ENCODE measurements around the gene GRK5. TPM values are rescaled to one million over a fixed set of nuclear protein-coding genes. Genes with fewer than 3 reads are reported as not detected.
"Not testable (repeated sequence)": the region's sequence is repeated elsewhere in the genome, so short reads cannot be mapped to it uniquely, and the experiment has no call there.

Gene GRK5
- total RNA-seq, 1 experiment from 2014 or later: 2.9 TPM

GRCh38 chr10:119222537-119222936 is 15.2 kb downstream of the GRK5 start:
- DNase-seq (ENCODE audit: low read depth): no peak

DNA sequence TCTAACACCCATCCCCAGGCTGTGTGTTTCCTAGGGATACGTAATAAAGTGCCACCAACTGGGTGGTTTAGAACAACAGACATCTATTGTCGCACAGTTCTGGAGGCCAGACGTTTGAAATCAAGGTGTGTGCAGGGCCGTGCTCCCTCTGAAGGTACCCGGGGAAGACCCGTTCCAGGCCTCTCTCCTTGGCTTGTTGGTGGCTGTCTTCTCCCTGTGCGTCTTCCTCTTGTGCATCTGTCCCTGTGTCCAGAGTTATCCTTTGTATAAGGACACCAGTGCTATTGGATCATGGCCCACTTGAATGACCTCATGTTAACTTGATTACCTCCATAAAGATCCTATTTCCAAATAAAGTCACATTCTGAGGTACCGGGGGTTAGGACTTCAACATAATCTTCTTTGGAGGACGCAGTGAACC is 15.6 kb downstream of the GRK5 start:
- no peak for DNase-seq (ENCODE audit: low read depth)

GRCh38 chr10:119225083-119225658 is 17.8 kb downstream of the GRK5 start:
- no peak for DNase-seq (ENCODE audit: low read depth)

DNA sequence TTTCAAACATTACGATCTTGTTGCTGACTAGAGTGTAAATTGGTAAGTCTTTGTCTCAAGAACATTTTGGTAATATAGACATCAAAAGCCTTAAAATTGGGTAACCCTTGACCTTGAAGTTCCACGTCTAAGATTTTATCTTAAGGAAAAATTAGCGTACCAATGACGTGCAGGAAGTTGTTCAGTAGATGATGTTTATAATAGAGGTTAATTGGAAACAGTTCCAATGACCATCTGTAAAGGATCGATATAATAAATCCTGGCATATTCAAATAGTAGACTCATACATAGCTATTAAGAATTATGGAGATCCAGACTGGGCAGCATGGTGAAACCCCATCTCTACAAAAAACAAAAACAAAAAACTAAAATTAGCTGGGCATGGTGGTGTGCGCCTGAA is 20.5 kb downstream of the GRK5 start:
- DNase-seq (ENCODE audit: low read depth): no peak

DNA sequence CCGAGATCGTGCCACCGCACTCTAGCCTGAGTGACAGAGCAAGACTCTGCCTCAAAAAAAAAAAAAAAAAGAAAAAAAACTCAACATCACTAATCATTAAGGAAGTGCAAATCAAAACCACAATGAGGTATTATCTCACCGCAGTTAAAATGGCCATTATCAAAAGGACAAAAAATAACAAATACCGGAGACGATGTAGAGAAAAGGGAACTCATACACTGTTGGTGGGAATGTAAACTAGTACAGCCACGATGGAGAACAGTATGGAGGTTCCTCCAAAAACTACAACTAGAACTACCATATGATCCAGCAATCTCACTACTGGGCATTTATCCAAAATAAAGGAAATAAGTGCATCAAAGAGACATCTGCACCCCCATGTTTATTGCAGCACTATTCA is 24.3 kb downstream of the GRK5 start:
- DNase-seq (ENCODE audit: low read depth): no peak

- DNase-seq (ENCODE audit: low read depth): not testable (repeated sequence)
Observed at GRCh38 chr10:119232439-119232838, 25.1 kb downstream of the GRK5 start.

DNA sequence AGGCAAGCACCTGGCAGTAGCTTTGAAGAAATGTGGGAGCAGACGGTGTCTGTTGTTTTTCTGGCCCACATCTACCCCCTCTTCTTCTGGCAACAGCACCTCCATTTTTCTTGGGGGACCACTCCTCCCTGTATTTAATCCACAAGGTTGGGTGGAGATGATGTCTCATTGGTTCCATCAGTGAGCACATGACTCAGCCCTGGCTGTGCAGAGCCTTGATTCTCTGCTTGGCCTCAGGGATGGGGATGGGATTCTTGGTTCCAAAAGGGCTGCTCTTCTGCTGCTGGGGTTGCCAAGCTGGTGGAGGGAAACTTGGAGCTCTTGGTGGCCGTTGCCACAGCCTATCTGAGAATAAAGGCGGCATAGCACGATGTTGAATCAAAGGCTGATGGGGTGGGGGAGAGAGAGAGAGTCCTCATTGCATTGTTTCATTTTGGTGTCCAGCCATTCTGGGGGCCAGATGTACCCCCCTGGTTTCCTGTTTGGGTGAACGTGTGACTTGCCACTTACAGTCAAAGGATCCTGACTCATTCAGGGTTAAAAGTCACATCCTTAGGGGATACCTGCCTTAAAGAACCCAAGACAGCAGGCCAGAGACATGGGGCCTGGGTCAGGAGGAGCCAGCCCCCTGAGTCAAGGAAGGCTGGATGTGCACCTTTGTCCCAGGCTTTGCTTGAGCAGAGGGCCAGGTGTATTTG is 25.9 kb downstream of the GRK5 start:
- DNase-seq (ENCODE audit: low read depth): no peak

- DNase-seq (ENCODE audit: low read depth): no peak
Observed at GRCh38 chr10:119233821-119234220, 26.4 kb downstream of the GRK5 start.

- peak; percentile 51 for DNase-seq (ENCODE audit: low read depth)
Observed at GRCh38 chr10:119235356-119235755, 28.0 kb downstream of the GRK5 start.

- DNase-seq (ENCODE audit: low read depth): no peak
Observed at GRCh38 chr10:119237722-119238436, 30.5 kb downstream of the GRK5 start.

- peak; percentile 25 for DNase-seq (ENCODE audit: low read depth)
Observed at GRCh38 chr10:119238577-119238976, 31.2 kb downstream of the GRK5 start.

- DNase-seq (ENCODE audit: low read depth): not testable (repeated sequence)
Observed at GRCh38 chr10:119239015-119239414, 31.6 kb downstream of the GRK5 start.

GRCh38 chr10:119239630-119240029 is 32.3 kb downstream of the GRK5 start:
- not testable (repeated sequence) for DNase-seq (ENCODE audit: low read depth)

DNA sequence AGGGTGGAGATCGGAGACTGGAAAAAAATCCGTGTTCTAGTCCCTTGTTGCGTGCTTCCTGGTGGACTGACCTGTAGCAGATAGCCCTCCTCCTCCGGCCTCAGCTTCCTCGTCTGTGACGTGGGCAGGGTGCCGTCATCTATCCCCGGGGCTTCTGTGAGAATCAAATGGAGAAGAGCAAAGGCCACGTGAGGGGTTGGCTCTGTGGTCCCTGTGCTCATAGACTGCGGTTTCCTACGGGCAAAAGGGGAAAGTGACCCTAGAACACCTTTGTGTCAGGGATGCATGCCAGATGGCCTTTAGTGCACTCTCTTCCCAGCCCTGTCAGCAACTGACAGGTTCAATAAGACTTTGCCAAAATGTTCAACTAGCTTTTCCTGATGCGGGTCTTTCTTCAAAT is 33.7 kb downstream of the GRK5 start:
- no peak for DNase-seq (ENCODE audit: low read depth)

DNA sequence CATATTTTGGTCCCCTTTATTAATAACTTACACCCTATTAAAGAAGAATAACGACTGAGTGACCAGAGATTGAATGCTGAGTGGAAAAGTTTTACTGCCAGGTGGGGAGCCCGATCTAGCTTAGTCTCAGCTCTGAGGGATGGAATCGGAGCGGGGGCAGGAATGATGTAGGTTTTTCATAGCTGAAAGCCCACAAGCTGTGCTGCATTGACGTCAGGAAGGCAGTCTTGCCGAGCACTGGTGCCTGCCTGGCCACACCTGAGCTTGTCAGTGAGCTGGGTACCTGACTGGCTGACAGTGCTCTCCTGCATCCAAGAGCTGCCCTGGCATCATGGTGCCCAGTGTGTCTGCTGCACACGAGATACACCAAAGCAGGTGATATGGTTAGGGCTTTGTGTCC is 34.8 kb downstream of the GRK5 start:
- no peak for DNase-seq (ENCODE audit: low read depth)

- DNase-seq (ENCODE audit: low read depth): no peak
Observed at GRCh38 chr10:119243488-119243887, 36.1 kb downstream of the GRK5 start.

DNA sequence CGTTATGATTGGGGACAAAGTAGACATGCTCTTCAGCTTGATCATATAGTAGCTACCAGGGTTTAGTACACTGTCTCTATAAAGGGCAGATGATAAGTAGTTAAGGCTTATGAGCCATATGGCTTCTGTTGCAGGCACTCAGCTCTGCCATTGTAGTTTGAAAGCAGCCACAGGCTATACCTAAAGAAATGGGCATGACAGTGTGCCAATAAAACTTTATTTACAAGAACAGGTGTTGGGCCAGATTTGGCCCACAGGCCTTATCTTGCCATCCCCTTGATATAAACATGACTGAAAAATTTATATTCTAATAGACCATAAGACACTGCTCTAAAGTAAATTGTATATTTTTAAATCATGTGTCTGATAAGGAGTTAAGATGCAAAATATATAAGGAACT is 36.6 kb downstream of the GRK5 start:
- no peak for DNase-seq (ENCODE audit: low read depth)

DNA sequence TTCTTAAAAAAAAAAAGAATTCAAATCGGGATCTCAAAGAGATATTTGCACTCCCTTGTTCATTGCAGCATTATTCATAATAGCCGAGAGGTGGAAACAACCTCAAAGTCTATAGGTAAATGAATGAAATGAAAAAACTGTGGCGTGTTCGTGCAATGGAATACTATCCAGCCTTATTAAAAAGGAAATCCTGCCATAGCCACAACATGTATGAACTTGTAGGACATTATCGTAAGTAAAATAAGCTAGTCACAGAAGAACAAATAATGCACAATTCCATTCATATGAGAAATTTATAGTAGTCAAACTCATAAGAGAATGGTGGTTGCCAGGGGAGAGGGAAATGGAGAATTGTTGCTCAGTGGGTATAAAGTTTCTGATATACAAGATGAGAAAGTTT is 37.9 kb downstream of the GRK5 start:
- DNase-seq (ENCODE audit: low read depth): no peak

GRCh38 chr10:119246862-119247549 is 39.6 kb downstream of the GRK5 start:
- DNase-seq (ENCODE audit: low read depth): peak; percentile 40

- DNase-seq (ENCODE audit: low read depth): no peak
Observed at GRCh38 chr10:119247550-119247894, 40.2 kb downstream of the GRK5 start.

GRCh38 chr10:119248184-119248583 is 40.8 kb downstream of the GRK5 start:
- no peak for DNase-seq (ENCODE audit: low read depth)

GRCh38 chr10:119248681-119249080 is 41.3 kb downstream of the GRK5 start:
- DNase-seq (ENCODE audit: low read depth): no peak

All from RPMI7951 (cell line).